Activated CD8-positive, alpha-beta memory T cell treated with anti-CD3 and anti-CD28 coated beads, Interleukin-2, amount 50 U/mL, for 4 hours (primary cell): ENCODE data around the gene KRT85.

Experiments used
- DNase-seq: peaks from one replicate; pipeline ENCODE4 v3.0.0-alpha.2; 2020

Gene KRT85

DNA sequence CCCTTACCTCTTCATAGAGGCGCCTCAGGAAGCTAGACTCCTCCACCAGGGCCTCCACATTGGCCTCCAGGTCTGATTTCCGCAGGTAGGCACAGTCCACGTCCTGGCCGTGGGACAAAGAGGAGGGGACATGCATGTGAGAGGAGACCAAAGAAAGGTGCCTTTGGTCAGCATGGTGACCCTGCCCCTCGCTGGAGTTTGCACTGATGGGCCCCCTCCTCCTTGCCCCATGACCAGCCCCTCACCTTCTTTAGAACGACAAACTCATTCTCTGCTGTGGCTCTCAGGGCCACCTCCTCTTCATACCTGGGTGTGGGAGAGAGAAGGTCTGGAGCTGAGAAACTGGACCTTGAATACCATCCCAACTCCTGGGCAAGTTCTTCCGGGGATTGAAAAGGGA, 3.2 kb downstream of the KRT85 start:
- no peak for DNase-seq

DNA sequence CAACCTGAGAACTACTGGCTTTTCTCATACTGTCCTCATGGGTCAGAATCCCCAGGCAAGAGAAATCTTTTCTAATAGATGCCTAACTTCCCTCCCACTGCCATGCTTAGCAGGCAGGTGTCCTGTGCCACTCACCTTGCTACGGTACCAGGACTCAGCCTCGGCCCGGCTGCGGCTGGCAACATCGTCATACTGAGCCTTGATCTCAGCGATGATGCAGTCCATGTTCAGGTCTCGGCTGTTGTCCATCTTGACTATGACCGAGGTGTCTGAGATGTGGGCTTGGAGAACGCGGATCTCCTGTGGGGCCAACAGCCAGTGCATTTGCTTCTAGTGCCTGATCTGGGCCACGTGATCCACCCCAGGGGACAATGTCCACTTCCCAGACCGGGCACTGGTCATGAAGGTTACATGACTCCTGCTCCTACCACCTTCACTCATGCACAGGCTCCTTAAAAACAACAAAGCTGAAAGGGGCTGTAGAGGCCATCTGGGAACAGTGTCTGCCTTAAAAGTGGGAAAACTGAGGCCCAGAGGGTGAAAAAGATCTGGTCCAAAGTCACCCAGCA, 4.1 kb downstream of the KRT85 start:
- DNase-seq: no peak

DNA sequence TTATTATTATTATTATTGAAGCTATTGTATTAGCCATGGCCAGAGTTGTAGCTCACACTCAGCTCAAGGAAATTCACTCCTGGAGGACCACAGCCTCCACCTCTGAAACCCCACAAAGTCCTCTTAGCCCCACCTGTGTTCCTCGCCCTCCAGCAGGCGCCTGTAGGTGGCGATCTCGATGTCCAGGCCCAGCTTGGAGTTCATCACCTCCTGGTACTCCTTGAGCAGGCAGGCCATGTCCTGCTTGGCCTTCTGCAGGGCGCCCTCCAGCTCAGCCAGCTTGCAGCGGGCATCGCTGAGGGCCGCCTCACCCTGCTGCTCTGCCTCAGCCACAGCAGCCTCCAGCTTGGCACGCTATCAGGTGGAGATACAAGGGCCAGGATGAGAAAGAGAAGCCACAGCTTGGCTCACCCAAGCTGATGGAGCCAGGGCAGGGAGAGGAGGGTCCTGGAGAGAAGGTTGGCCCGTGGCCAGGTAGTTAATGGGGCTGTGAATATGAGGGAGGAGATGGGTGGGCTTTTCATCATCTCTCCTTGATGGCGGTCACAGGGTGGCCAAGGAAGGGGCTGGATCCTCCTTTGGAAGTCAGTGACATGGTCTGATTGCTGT, 5.1 kb downstream of the KRT85 start:
- no peak for DNase-seq

GRCh38 chr12:52361553-52361952, 5.7 kb downstream of the KRT85 start:
- DNase-seq: no peak

DNA sequence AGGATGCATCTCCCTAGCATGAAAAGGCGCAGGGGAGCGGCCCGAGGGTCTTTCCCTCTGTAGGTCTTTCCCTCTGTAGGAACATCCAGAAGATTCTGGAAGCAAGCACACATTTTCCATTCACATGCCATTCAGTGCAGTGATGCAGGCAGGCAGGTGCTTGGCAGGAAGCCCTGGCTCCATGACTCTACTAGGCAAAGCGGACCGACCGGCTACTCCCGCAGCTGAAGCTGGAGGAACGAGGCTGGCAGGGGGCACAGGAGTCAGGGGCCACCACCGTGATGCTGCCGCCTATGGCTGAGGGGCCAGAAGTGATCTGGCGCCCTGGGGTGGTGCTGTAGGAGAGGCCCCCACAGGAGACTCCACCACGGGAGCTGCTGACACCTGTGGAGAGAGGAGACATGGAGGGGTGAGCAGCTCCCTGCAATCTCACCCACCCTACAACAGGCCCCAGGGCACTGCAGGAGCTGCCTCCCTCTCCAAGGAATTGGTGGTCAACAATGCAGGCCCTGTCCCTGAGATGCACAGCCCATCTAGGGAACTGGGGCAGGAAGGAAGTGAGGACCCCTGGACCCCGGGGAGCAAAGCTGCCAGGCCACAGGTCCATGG, 6.5 kb downstream of the KRT85 start:
- no peak for DNase-seq

DNA sequence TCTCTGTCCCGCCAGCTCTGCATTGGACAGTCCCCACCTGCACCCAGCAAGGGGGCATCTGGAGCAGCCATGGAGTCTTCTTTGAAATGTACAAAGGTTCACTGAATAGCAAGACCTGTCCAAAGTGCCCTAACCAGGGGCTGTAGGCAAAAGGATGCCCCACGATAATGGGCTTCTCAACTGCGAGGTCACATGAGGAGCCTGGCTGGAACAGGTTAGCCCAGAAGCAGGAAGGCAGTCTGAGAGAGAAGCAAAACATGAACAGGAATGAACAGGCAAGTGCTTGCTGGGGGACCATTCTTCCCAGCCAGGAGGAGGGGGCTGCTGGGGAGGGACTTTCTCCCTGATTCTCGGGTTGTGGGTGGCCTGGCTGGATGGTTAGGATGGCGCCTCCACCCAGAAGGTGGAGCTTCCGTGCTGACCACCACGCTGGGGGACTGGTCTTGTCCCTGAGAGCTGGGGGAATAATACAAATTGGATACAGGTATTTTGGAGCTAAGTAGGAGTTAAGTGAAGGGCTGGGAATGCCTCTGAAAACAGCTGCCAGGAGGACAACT, 7.1 kb downstream of the KRT85 start:
- no peak for DNase-seq

GRCh38 chr12:52359621-52360061, 7.6 kb downstream of the KRT85 start:
- DNase-seq: no peak

GRCh38 chr12:52358575-52359350, 8.5 kb downstream of the KRT85 start:
- DNase-seq: no peak

GRCh38 chr12:52356762-52357580, 10.3 kb downstream of the KRT85 start:
- DNase-seq: no peak

GRCh38 chr12:52356031-52356761, 11.1 kb downstream of the KRT85 start:
- DNase-seq: no peak

DNA sequence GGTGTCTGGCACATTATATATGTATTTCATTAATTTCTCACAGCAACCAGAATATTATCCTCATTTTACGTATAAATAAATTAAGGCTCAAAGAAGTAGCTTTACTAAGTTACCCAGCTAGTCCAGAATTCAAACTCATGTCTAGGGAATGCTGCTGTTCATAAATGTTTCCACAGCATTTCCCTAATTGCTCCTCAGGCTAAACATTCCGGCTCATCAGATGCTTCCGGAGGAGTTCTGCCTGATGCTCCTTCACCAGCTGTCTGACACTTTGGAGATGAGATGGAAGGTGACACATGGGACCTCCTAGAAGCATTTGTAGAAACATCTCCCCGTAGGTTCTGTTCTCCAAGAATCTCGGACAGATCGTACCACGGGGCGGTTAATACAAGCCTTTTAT, 12.1 kb downstream of the KRT85 start:
- DNase-seq: no peak

DNA sequence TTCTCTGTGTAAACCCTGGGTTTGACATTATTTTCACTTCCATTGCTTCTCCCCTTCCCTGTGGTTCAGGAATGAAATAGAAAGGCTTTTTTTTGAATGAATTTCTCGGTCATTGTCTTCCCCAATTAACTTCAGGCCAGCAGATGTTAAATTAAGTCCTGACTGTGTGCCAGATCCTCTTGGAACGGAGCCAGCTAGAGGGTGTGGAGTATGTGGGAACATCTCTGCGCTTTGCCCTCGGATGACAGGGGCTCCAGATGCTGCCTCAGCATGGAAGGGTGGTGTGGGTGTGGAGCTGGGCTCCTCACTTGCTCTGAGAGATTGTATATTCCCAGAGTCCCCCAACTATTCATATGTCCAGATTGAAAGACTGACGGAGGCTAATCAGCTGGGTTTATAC, 13.1 kb downstream of the KRT85 start:
- DNase-seq: no peak

DNA sequence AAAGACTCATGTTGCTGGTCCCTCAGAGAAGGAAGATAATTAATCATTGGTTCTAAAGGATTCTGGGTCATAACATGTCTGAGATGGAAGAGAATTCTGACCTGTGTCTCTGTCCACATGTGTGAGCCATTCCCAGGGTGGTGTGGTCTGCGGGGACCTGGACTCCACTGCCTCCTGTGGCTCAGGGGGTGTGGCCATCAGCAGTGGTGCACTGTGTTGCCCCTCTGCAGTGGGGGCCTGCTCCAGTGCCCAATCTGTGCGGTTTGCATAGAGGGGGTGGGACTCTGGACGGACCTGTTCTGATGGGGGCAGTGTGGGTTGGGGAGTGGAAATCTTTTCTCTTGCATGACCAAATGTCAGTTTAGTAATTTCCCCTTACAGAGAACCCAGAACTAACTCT, 13.5 kb downstream of the KRT85 start:
- DNase-seq: no peak

DNA sequence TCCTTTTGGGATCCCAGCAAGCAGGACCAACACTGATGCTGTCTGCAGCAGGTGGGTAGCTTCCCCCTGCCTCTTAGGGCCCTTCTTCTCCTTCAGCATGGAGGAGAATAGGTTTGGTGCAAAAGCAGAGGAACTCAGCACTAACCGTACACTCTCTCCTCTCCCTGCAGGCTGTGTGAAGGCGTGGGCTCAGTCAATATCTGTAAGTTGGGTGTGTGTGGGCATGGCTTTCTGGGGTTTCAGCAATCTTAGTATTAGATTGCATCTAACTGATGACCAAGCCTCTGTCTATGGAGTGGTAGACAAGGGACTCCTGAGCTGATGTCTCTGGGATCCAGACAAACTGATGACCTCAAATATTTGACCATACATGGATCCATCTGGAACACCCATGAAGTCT, 14.3 kb downstream of the KRT85 start:
- no peak for DNase-seq

- DNase-seq: peak; percentile 63
Observed at GRCh38 chr12:52351196-52352059, 15.9 kb downstream of the KRT85 start.

DNA sequence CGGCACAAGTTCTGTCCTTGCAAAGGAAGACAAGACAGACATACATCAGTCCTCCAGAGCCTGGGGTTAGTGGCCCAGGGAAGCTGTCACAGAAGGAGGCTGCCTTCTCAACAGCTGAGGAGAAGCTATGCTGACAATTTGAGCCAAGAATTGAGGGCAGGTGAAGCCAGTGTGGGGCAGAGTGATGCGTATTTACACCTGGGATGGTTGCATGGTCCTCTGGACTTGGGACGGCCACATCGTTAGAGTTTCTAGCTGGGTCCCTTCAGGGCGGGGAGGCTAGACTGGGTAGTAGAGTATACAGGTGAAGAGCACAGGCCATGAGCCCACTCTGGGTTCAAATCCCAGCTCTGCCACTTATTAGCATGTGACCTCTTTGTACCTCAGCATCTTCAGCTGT, 16.5 kb downstream of the KRT85 start:
- DNase-seq: no peak

DNA sequence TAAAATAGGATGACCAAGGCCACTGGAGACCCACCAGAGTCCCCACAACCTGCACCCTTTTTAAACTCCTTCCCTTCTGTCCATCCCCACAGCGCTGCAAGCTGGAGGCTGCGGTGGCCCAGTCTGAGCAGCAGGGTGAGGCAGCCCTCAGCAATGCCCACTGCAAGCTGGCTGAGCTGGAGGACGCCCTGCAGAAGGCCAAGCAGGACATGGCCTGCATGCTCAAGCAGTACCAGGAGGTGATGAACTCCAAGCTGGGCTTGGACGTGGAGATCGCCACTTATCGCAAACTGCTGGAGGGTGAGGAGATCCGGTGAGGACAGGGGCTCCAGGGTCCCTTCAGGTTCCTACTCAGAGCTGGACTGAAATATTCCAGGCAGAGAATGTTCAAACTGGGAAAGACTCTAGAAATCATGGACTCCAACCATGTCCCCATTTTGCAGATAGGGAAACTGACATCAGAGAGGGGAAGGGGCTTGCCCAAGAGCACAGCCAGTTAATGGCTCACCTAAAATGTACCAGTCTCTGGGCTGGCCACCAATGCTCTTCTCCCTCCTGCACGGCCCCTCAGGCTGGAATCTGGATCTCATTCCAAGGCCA, 17.2 kb downstream of the KRT85 start:
- no peak for DNase-seq

DNA sequence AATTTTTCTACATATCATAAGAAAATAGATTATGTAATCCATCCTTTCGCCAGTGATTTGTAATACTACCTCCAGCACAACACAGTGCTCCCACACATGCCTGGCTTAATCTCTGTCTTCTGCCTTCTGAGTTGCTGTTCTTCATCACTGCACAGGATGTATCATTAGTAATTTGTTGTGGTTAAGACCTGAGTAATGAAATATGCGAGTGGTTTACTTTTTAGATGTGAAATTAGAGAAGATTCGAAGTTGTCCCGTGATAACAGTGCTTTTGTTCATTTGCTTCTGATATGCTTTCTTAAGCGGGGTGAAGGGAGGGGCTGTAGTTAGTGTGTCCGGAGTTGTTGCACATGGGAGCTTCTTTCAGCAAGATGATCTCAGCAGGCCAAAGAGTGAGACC, 18.1 kb downstream of the KRT85 start:
- no peak for DNase-seq

DNA sequence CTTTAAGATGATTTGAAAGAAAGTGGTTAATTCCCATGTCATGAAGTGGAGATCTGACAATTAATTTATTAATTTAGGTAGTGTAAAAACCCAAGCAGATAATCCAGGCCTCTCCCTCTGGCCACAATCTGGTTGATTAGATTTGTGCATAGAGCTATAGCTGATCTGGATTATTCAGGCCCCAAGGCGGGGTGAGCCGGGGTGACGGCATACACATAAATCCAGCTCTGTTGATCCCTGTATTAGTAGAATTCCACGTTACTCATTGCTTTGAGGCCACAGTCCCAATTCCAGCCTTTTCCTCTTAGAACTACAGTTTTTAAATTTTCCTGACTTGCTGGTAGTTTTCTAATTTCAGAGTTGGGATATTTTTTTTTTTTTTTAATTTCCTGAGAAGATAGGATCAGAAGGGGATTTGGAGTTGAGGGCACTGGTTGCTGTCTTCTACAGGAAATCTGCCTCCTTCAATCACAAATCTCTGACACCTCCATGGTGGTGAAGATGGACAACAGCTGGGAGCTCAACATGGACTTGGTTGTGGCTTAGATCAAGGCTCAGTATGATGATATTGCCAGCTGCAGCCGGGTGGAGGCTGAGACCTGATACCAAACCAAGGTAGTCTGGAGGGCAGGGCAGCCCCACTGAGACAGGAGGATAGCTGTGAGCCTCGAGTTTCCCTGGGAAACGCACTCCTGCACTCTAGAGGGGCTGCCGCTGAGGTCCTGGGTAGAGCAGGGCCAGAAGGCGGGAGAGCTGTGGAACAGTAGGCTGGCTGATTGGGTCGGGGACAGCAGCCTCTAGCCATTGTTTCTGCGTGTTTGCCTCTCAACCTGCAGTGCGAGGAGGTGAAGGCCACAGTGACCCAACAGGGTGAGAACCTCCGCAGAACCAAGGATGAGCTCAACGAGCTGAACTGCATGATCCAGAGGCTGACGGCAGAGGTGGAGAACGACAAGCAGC, 19.4 kb downstream of the KRT85 start:
- no peak for DNase-seq
